ENCODE measurements around the gene MIGA2.

Gene MIGA2

DNA sequence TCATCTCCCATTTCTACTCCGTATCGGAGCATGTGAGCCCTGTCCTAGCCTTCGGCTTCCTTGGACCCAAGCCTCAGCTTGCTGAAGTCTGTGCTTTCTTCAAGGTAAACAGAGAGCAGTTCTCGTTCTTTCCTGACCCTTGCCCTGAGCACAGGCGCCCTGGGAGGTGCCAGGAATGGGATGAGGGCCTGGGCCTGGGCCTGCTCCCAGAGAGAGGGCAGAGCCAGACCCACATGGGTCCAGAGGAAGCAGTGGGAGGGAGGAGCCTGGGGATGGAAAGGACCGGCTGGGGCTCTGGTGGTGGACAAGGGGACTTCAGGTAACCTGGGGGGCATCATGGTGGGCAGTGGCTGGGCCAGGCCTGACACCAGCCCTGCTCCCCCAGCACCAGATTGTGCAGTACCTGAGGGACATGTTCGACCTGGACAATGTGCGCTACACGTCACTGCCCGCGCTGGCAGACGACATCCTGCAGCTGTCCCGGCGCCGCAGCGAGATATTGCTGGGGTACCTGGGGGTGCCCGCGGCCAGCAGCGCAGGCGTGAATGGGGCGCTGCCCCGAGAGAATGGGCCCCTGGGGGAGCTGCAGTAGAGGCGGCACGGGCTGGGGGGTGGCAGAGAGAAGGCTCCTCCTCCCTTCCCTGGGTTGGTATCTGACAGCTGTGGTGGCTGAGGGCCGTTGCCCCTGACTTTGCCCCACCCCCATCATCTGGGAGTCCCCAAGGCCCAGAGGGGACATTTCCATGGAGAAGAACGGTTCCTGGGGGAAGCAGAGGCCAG, 33.6 kb downstream of the MIGA2 start:
- TF ChIP-seq POLR2AphosphoS5 (IDR thresholded peaks at IDR 0.05; ENCODE audit: borderline replicate concordance, low read depth, low read length) (no peak), EZH2 (IDR thresholded peaks at IDR 0.05) (no peak), FOXP2 (optimal IDR thresholded peaks at IDR 0.05; ENCODE audit: control extremely low read depth, extremely low read length, insufficient read depth) (no peak)
- H3K4me3 ChIP-seq, result no peak overlapping the region

DNA sequence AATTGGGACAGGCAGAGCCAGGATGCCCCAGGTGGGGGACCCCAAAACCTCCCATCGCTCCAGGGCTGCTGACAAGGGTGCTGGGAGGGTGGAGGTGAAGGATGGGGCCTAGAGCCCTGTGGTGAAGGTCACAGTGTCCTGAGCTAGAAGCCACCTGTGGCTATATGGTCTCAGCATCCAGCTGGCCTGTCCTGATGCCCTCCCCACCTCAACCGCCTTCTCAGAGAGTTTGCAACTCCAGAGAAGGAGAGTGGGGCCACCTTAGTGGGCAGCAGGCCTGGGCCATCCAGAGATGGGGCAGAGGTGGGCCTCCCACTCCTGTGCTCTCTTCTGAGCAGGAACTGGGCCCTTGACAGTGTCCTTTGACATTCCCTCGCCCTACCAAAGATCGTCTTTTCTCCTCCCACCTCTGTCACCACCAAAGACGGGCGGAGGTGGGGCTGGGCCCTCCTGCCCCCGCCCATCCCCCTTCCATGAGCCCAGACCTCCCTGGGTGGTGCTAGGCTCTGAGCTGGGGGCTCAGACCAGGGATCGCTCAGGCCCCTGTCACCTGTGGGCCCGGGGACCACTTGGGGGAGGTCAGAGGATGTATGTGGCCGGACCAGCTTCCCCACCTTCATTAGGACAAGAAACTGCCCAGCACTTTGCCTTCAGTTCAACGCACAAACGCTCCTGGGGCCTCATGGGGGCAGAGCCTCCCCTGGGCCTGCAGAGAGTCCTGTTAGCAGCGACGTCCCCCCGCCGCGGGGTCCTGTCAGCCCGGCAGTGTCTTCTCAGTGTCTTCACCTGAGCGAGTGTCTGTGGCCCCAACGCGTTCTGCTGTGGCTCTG, 34.5 kb downstream of the MIGA2 start:
- Histone ChIP-seq H3K4me3 (no peak overlapping the region), H3K9ac (ENCODE audit: insufficient read length) (no peak overlapping the region), H3K27ac (no peak overlapping the region), H3K36me3 (ENCODE audit: insufficient read depth, low read length) (no peaks in the 10 kb centered on the region; the same call in 1 of the 2 replicates), H3K9me3 (ENCODE audit: low read depth, low read length) (no peaks in the 10 kb centered on the region)
- no peak for TF ChIP-seq FOXP2 (optimal IDR thresholded peaks at IDR 0.05; ENCODE audit: control extremely low read depth, extremely low read length, insufficient read depth)
- no peak for TF ChIP-seq POLR2AphosphoS5 (IDR thresholded peaks at IDR 0.05; ENCODE audit: borderline replicate concordance, low read depth, low read length)
- no peak for TF ChIP-seq EZH2 (IDR thresholded peaks at IDR 0.05)
- DNase-seq (ENCODE audit: low read depth, low spot score), result no peak

More for the DNA sequence above, 33.6 kb downstream of the MIGA2 start:
- no peaks in the 10 kb centered on the region; the same call in 1 of the 2 replicates for H3K36me3 ChIP-seq (ENCODE audit: insufficient read depth, low read length)
- no peak overlapping the region for H3K27ac ChIP-seq
- H3K9ac ChIP-seq (ENCODE audit: insufficient read length), result no peak overlapping the region
- no peak for DNase-seq (ENCODE audit: low read depth, low spot score)
- H3K9me3 ChIP-seq (ENCODE audit: low read depth, low read length), result no peaks in the 10 kb centered on the region

DNA sequence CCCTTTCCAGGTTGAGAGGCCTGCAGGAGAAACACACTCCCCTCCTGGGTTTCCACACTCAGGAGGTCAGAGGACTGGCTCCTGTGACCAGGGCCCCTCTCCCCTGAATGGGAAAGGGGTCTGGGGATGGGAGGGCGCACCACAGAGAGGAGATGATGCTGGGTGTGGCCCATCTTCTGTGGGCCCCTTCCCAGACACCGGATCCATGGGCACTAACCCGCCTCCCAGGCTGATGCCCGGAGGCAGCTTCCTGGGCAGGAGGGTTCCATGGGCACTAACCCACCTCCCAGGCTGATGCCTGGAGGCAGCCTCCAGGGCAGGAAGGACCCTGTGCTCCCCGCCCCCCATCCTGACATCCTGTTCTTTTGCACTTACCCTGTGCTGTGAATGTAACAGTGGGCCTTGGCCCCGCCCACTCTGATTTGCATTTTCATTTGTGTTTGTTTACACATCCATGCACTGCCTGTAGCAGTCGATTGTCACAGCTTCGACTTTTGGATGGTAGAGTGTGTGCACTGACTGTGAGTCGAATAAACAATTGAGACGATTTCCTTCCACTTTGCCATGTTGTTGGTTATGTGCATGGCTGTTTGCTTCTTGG, 35.2 kb downstream of the MIGA2 start:
- TF ChIP-seq POLR2AphosphoS5 (IDR thresholded peaks at IDR 0.05; ENCODE audit: borderline replicate concordance, low read depth, low read length) (no peak), EZH2 (IDR thresholded peaks at IDR 0.05) (no peak), FOXP2 (optimal IDR thresholded peaks at IDR 0.05; ENCODE audit: control extremely low read depth, extremely low read length, insufficient read depth) (no peak)
- no peaks in the 10 kb centered on the region for H3K9me3 ChIP-seq (ENCODE audit: low read depth, low read length)
- H3K27ac ChIP-seq, result no peak overlapping the region
- no peak overlapping the region for H3K4me3 ChIP-seq
- no peak overlapping the region for H3K9ac ChIP-seq (ENCODE audit: insufficient read length)
- DNase-seq (ENCODE audit: low read depth, low spot score), result no peak
- H3K36me3 ChIP-seq (ENCODE audit: insufficient read depth, low read length), result no peaks in the 10 kb centered on the region

DNA sequence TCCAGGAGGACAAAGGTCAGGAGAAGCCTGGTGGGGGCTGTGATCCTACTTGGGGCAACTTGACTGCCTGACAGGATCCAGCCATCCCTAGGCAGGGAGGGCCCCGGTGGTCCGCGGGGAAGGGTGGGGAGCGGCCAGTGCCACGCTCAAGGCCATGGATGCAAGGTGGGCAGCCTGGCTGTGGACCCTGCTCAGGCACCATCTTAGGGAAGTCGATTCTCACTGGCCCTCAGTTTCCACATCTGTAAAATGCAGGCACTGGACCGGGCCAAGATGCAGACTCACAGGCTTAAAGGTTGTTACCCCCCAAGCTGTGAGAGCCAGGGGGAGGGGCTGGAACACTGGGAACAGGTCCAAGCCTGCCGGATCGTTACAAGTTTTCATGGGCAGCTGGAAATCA, 35.7 kb downstream of the MIGA2 start:
- Histone ChIP-seq H3K27ac (no peak overlapping the region), H3K4me3 (no peak overlapping the region), H3K9ac (ENCODE audit: insufficient read length) (no peak overlapping the region), H3K36me3 (ENCODE audit: insufficient read depth, low read length) (no peaks in the 10 kb centered on the region), H3K9me3 (ENCODE audit: low read depth, low read length) (no peaks in the 10 kb centered on the region)
- no peak for DNase-seq (ENCODE audit: low read depth, low spot score)
- TF ChIP-seq FOXP2 (optimal IDR thresholded peaks at IDR 0.05; ENCODE audit: control extremely low read depth, extremely low read length, insufficient read depth) (no peak), POLR2AphosphoS5 (IDR thresholded peaks at IDR 0.05; ENCODE audit: borderline replicate concordance, low read depth, low read length) (no peak), EZH2 (IDR thresholded peaks at IDR 0.05) (no peak)

DNA sequence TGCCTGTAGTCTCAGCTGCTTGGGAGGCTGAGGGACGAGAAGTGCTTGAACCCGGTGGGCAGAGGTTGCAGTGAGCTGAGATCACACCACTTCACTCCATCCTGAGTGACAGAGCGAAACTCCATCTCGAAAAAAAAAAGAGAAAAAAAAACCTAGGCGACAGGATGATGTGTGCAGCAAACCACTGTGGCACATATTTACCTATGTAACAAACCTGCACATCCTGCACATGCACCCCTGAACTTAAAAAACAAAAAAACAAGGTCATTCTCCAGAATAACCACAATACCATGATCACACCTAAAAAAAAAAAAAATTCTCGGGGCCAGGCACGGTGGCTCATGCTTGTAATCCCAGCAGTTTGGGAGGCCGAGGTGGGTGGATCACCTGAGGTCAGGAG, 37.0 kb downstream of the MIGA2 start:
- H3K4me3 ChIP-seq, result no peak overlapping the region
- no peak for TF ChIP-seq FOXP2 (optimal IDR thresholded peaks at IDR 0.05; ENCODE audit: control extremely low read depth, extremely low read length, insufficient read depth)
- TF ChIP-seq POLR2AphosphoS5 (IDR thresholded peaks at IDR 0.05; ENCODE audit: borderline replicate concordance, low read depth, low read length), result no peak
- no peak for TF ChIP-seq EZH2 (IDR thresholded peaks at IDR 0.05)
- no peaks in the 10 kb centered on the region for H3K36me3 ChIP-seq (ENCODE audit: insufficient read depth, low read length)
- DNase-seq (ENCODE audit: low read depth, low spot score), result no peak
- no peaks in the 10 kb centered on the region for H3K9me3 ChIP-seq (ENCODE audit: low read depth, low read length)
- no peak overlapping the region for H3K27ac ChIP-seq
- H3K9ac ChIP-seq (ENCODE audit: insufficient read length), result no peak overlapping the region

DNA sequence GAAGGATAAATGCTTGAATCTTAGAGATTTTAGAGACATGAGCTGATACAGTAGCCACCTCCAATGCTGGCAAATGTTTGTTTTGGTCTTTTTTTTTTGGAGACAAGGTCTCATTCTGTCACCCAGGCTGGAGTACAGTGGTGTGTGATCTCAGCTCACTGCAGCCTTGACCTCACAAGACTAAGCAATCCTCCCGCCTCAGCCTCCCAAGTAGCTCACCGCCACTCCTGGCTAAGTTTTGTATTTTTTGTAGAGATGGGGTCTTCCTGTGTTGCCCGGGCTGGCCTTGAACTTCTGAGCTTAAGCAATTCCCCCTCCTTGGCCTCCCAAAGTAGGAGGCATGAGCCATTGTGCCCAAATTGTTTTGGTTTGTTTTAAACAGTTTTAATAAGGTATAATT, 37.7 kb downstream of the MIGA2 start:
- Histone ChIP-seq H3K27ac (no peak overlapping the region), H3K4me3 (no peak overlapping the region), H3K9me3 (ENCODE audit: low read depth, low read length) (no peaks in the 10 kb centered on the region), H3K9ac (ENCODE audit: insufficient read length) (no peak overlapping the region), H3K36me3 (ENCODE audit: insufficient read depth, low read length) (no peaks in the 10 kb centered on the region)
- no peak for TF ChIP-seq EZH2 (IDR thresholded peaks at IDR 0.05)
- no peak for DNase-seq (ENCODE audit: low read depth, low spot score)

DNA sequence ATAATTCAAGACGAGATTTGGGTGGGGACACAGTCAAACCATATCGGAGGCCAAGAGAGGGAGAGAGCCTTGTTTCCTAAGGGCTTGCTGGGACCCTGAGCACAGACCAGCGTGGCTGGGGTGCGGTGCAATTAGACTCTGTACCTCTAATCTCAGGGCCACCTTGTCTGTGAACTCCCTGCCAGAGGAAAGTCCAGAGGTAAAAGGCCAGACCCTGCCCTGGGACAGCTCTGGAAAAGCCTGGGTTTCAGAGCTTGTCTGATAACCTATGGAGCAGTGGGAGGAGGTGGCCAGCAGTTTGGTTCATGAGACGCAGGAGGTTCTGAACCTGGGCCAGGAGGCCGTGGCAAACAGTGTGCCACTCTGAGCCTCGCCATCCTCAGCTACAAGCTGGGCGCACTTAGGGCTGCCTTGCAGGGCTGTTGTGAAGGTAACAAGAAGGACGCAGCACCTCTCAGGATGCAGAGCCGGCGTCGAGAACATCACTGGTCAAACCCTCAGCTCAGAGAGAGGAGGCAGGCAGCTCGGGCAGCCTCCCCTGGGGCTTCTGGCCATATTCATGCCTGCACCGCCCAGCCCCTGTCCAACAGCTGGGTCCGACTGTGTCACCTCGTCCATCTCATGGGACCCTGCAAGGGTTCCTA, 39.7 kb downstream of the MIGA2 start:
- no peak overlapping the region for H3K4me3 ChIP-seq
- H3K27ac ChIP-seq, result no peak overlapping the region
- DNase-seq (ENCODE audit: low read depth, low spot score), result no peak
- no peaks in the 10 kb centered on the region for H3K9me3 ChIP-seq (ENCODE audit: low read depth, low read length)
- no peaks in the 10 kb centered on the region for H3K36me3 ChIP-seq (ENCODE audit: insufficient read depth, low read length)
- TF ChIP-seq POLR2AphosphoS5 (IDR thresholded peaks at IDR 0.05; ENCODE audit: borderline replicate concordance, low read depth, low read length) (no peak), FOXP2 (optimal IDR thresholded peaks at IDR 0.05; ENCODE audit: control extremely low read depth, extremely low read length, insufficient read depth) (no peak), EZH2 (IDR thresholded peaks at IDR 0.05) (no peak)
- H3K9ac ChIP-seq (ENCODE audit: insufficient read length), result no peak overlapping the region

DNA sequence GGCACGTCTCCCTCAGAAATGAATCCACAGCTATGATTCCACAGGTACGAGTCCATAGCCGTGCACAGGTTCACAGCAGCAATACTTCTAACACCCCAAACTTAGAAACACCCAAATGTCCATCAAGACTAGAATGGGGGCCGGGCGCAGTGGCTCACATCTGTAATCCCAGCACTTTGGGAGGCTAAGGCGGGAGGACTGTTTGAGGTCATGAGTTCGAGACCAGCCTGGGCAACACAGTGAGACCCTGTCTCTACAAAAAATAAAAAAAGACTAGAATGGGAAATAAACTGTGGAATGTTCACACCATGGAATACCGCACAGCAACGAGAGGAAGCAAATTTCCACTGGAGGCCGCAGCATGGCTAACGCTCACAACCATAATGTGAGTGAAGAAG, 40.2 kb downstream of the MIGA2 start:
- TF ChIP-seq FOXP2 (optimal IDR thresholded peaks at IDR 0.05; ENCODE audit: control extremely low read depth, extremely low read length, insufficient read depth) (no peak), POLR2AphosphoS5 (IDR thresholded peaks at IDR 0.05; ENCODE audit: borderline replicate concordance, low read depth, low read length) (no peak), EZH2 (IDR thresholded peaks at IDR 0.05) (no peak)
- Histone ChIP-seq H3K9ac (ENCODE audit: insufficient read length) (no peak overlapping the region), H3K4me3 (no peak overlapping the region), H3K36me3 (ENCODE audit: insufficient read depth, low read length) (no peaks in the 10 kb centered on the region), H3K27ac (no peak overlapping the region), H3K9me3 (ENCODE audit: low read depth, low read length) (no peaks in the 10 kb centered on the region)
- no peak for DNase-seq (ENCODE audit: low read depth, low spot score)

Measured in SK-N-MC (cell line).